OCI-LY7 (cell line): ENCODE results near the gene AKT2. TPM values are rescaled to one million over a fixed set of nuclear protein-coding genes. Genes with fewer than 3 reads are reported as not detected.

Experiments used
- BruUV-seq: library from RNA; stranded (reverse); fragments of 400-500 nt; replicated peaks from 2 replicates; lab custom pipeline; 2021; lab: Mats Ljungman, UMichigan
- CTCF ChIA-PET: fragments of 300-600 bp; sonication (Branson Sonifier 250); formaldehyde crosslinking; loops from one replicate; lab custom pipeline; 2022; ENCODE audit warnings: antibody characterized with exemption; ENCODE audit not compliant: unreplicated experiment; lab: Charles Lee
- POLR2A ChIA-PET: fragments of 300-600 bp; sonication (Branson Sonifier 250); formaldehyde crosslinking; loops from one replicate; lab custom pipeline; 2022; ENCODE audit warnings: antibody characterized with exemption; lab: Charles Lee
- DNase-seq: peaks from one replicate; pipeline ENCODE4 v3.0.0-alpha.2; 2015; ENCODE audit warnings: low spot score
- H2AFZ ChIP-seq: fragments of 200-600 bp; sonication (generic), shearing (Covaris generic); 2 replicates; pipeline ENCODE4 v1.6.1; 2014; ENCODE audit warnings: mild to moderate bottlenecking, antibody characterized with exemption, low read length, moderate library complexity
- H3K27ac ChIP-seq: fragments of 200-600 bp; sonication (generic); 2 replicates; pipeline ENCODE4 v1.5.1; 2014; ENCODE audit warnings: mixed run types, low read depth, mild to moderate bottlenecking, moderate library complexity, low read length, inconsistent platforms; ENCODE audit not compliant: poor library complexity, severe bottlenecking
- H3K36me3 ChIP-seq: fragments of 200-600 bp; sonication (generic); 2 replicates; pipeline ENCODE4 v1.6.1; 2014; ENCODE audit warnings: mild to moderate bottlenecking, antibody characterized with exemption, low read length, moderate library complexity, mixed read lengths; ENCODE audit not compliant: insufficient read depth
- H3K4me1 ChIP-seq: fragments of 200-600 bp; sonication (generic); 2 replicates; pipeline ENCODE4 v1.5.1; 2014; ENCODE audit warnings: mild to moderate bottlenecking, low read length; ENCODE audit not compliant: insufficient read depth, poor library complexity, severe bottlenecking
- H3K4me2 ChIP-seq: fragments of 200-600 bp; sonication (generic); 2 replicates; pipeline ENCODE4 v1.6.1; 2014; ENCODE audit warnings: mild to moderate bottlenecking, low read length
- H3K4me3 ChIP-seq: fragments of 200-600 bp; sonication (generic); 2 replicates; pipeline ENCODE4 v1.5.1; 2014; ENCODE audit warnings: mild to moderate bottlenecking, low read depth, low read length; ENCODE audit not compliant: poor library complexity, severe bottlenecking
- H3K79me2 ChIP-seq: fragments of 200-600 bp; sonication (generic); 2 replicates; pipeline ENCODE4 v1.6.1; 2016; ENCODE audit warnings: low read depth, mild to moderate bottlenecking, low read length, moderate library complexity, mixed read lengths; ENCODE audit not compliant: insufficient read depth
- H3K9me2 ChIP-seq: fragments of 200-600 bp; sonication (generic); 2 replicates; pipeline ENCODE4 v1.6.1; 2016; ENCODE audit warnings: mild to moderate bottlenecking, low read length, mixed read lengths; ENCODE audit not compliant: insufficient read depth
- H3K9me3 ChIP-seq: fragments of 200-600 bp; sonication (generic); 2 replicates; pipeline ENCODE4 v1.6.1; 2014; ENCODE audit warnings: mild to moderate bottlenecking, mixed run types, low read length, mixed read lengths
- H4K20me1 ChIP-seq: fragments of 200-600 bp; sonication (generic); 2 replicates; pipeline ENCODE4 v1.6.1; 2014; ENCODE audit warnings: mild to moderate bottlenecking, antibody characterized with exemption, low read length, moderate library complexity, mixed read lengths; ENCODE audit not compliant: insufficient read depth
- CTCF ChIP-seq: fragments of 200-600 bp; sonication (generic); conservative IDR thresholded peaks from 2 replicates; pipeline ENCODE4 v1.5.1; 2014; ENCODE audit warnings: mild to moderate bottlenecking, antibody characterized with exemption, low read length, moderate library complexity, mixed read lengths
- EZH2phosphoT487 ChIP-seq: fragments of 200-600 bp; sonication (generic); IDR thresholded peaks from 2 replicates; pipeline ENCODE4 v1.6.1; 2018; ENCODE audit warnings: low read depth, borderline replicate concordance, mild to moderate bottlenecking, mixed run types, antibody characterized with exemption, low read length, moderate library complexity, mixed read lengths
- intact Hi-C: fragments of 100-400 bp; cut with micrococcal nuclease; formaldehyde crosslinking; loops from one replicate; pipeline ENCODE4 v1.10.0; 2022; ENCODE audit not compliant: unreplicated experiment
- total RNA-seq, 2 experiments: library from RNA; depleted of rRNA in 1 of 2; stranded (reverse); fragments of >200 nt in 1 of 2; shearing (Covaris generic) in 1 of 2; gene quantifications; 2 replicates each; pipeline ENCODE4 v1.2.3, GENCODE V29; 2014 to 2022

The AKT2 gene
- total RNA-seq, 2 experiments from 2014 or later, result 116 to 197 TPM

GRCh38 chr19:40315812-40316470 is 30.8 kb upstream of the AKT2 start:
- BruUV-seq, result TSS peak; percentile 44
- CTCF ChIA-PET, result no interaction called here

GRCh38 chr19:40314656-40315055 is 29.5 kb upstream of the AKT2 start:
- no peak overlapping the region for H3K27ac ChIP-seq
- no peaks in the 10 kb centered on the region for H3K4me1 ChIP-seq
- H3K79me2 ChIP-seq, result no peaks in the 10 kb centered on the region
- peaks cover 28% of the 10 kb centered on the region for H3K36me3 ChIP-seq
- intact Hi-C loops, result no loop called here
- TF ChIP-seq EZH2phosphoT487, result no peak
- no peak for TF ChIP-seq CTCF
- H2AFZ ChIP-seq, result no peak overlapping the region
- BruUV-seq, result no TSS peak
- H3K4me3 ChIP-seq, result no peak overlapping the region
- ChIA-PET POLR2A (interaction anchor here (0.7 kb wide), 1 partner anchor 8 kb away, joined by 3 read pairs; no protein-coding TSS in a partner anchor), CTCF (no interaction called here)
- no peak for DNase-seq
- no peaks in the 10 kb centered on the region for H4K20me1 ChIP-seq
- H3K4me2 ChIP-seq, result no peak overlapping the region
- H3K9me3 ChIP-seq, result no peaks in the 10 kb centered on the region
- no peaks in the 10 kb centered on the region for H3K9me2 ChIP-seq

More at GRCh38 chr19:40315812-40316470, 30.8 kb upstream of the AKT2 start:
- Histone ChIP-seq H3K4me2 (no peak overlapping the region), H3K9me3 (no peaks in the 10 kb centered on the region), H2AFZ (no peak overlapping the region), H3K27ac (no peak overlapping the region), H4K20me1 (no peaks in the 10 kb centered on the region), H3K36me3 (peaks cover 40% of the 10 kb centered on the region), H3K9me2 (no peaks in the 10 kb centered on the region), H3K79me2 (no peaks in the 10 kb centered on the region), H3K4me3 (no peak overlapping the region), H3K4me1 (no peaks in the 10 kb centered on the region)
- POLR2A ChIA-PET, result interaction anchor here (1.0 kb wide), 1 partner anchor 345 kb away, joined by 3 read pairs; the partner anchor contains the start of gene PSMC4
- TF ChIP-seq CTCF (no peak), EZH2phosphoT487 (no peak)
- no peak for DNase-seq
- intact Hi-C loops, result no loop called here
